Keratinocyte (primary cell): Measurements from ENCODE around the gene IGSF9. TPM values are rescaled to one million over a fixed set of nuclear protein-coding genes. Genes with fewer than 3 reads are reported as not detected.
A peak's percentile ranks its signal among the peaks of the same experiment; 100 is the strongest.

Source experiments
- DNase-seq: peaks from one replicate; pipeline ENCODE4 v3.0.0-alpha.2; 2011; ENCODE audit warnings: low read depth, missing footprints, low spot score
- FAIRE-seq: peaks from 2 replicates; lab custom pipeline; 2011; peaks lifted over from hg19 to GRCh38; lab: Jason Lieb, UNC
- H2AFZ ChIP-seq: 2 replicates; pipeline ENCODE4 v1.6.0; 2012; ENCODE audit warnings: low read length, control low read depth, inconsistent platforms; ENCODE audit not compliant: control insufficient read depth
- H3K27ac ChIP-seq: 2 replicates; pipeline ENCODE4 v1.5.1; 2011; ENCODE audit warnings: low read length; ENCODE audit not compliant: control insufficient read depth, insufficient read depth
- H3K27me3 ChIP-seq: 3 replicates; pipeline ENCODE4 v1.6.0; 2011; ENCODE audit warnings: low read length; ENCODE audit not compliant: control insufficient read depth, insufficient read depth; ENCODE audit errors: extremely low read depth
- H3K36me3 ChIP-seq, 2 experiments: 2 replicates in 1 of 2; 3 replicates in 1 of 2; pipeline ENCODE4 v1.5.1; 2011; ENCODE audit warnings: low read length in 2 of 2, mild to moderate bottlenecking in 1 of 2; ENCODE audit not compliant: control insufficient read depth in 2 of 2, insufficient read depth in 2 of 2; ENCODE audit errors: extremely low read depth in 1 of 2
- H3K4me1 ChIP-seq: 3 replicates; pipeline ENCODE4 v1.5.1; 2011; ENCODE audit warnings: low read length; ENCODE audit not compliant: control insufficient read depth, insufficient read depth; ENCODE audit errors: extremely low read depth
- H3K4me2 ChIP-seq: 3 replicates; pipeline ENCODE4 v1.6.0; 2011; ENCODE audit warnings: low read depth, low read length; ENCODE audit not compliant: control insufficient read depth, insufficient read depth; ENCODE audit errors: extremely low read depth
- H3K4me3 ChIP-seq, 3 experiments: fragments of 200-600 bp in 1 of 3; sonication (generic) in 1 of 3; 2 replicates in 2 of 3; 3 replicates in 1 of 3; pipeline ENCODE4 v1.5.1; 2011 to 2016; ENCODE audit warnings: low read length in 3 of 3, mild to moderate bottlenecking in 3 of 3, control low read depth in 2 of 3, inconsistent platforms in 1 of 3, low read depth in 1 of 3, mixed read lengths in 1 of 3, mixed run types in 1 of 3, moderate library complexity in 1 of 3; ENCODE audit not compliant: control insufficient read depth in 2 of 3, insufficient read depth in 2 of 3; ENCODE audit errors: extremely low read depth in 1 of 3
- H3K79me2 ChIP-seq: 2 replicates; pipeline ENCODE4 v1.6.0; 2012; ENCODE audit warnings: low read length; ENCODE audit not compliant: control insufficient read depth, insufficient read depth
- H3K9ac ChIP-seq: 3 replicates; pipeline ENCODE4 v1.6.0; 2011; ENCODE audit warnings: low read length; ENCODE audit not compliant: control insufficient read depth, insufficient read depth; ENCODE audit errors: extremely low read depth
- H3K9me1 ChIP-seq: 3 replicates; pipeline ENCODE4 v1.6.0; 2011; ENCODE audit warnings: low read length; ENCODE audit not compliant: control insufficient read depth, insufficient read depth; ENCODE audit errors: extremely low read depth
- H3K9me3 ChIP-seq: 2 replicates; pipeline ENCODE4 v1.5.1; 2012; ENCODE audit warnings: low read depth, low read length; ENCODE audit not compliant: control insufficient read depth
- H4K20me1 ChIP-seq: 3 replicates; pipeline ENCODE4 v1.6.0; 2011; ENCODE audit warnings: low read length; ENCODE audit not compliant: control insufficient read depth, insufficient read depth; ENCODE audit errors: extremely low read depth
- EZH2 ChIP-seq: IDR thresholded peaks from one replicate; pipeline ENCODE4 v1.6.1; 2012; ENCODE audit warnings: inconsistent platforms, mild to moderate bottlenecking, low read length, moderate library complexity
- dilution Hi-C: fragments of 300-500 bp; cut with MboI; formaldehyde crosslinking; loops from one replicate; pipeline ENCODE4 v1.7.0; 2020; ENCODE audit warnings: low sequenced_read_pairs; ENCODE audit not compliant: extremely low pct_ligation_motif_present
- polyA plus RNA-seq, 5 experiments: library from polyadenylated mRNA; depleted of rRNA in 3 of 5; stranded (reverse) in 3 of 5; stranded (forward) in 1 of 5; unstranded in 1 of 5; fragments of >200 nt; gene quantifications; 1 replicate in 1 of 5; 2 replicates in 3 of 5; 3 replicates in 1 of 5; pipeline versions ENCODE4 v1.2.1 to v1.2.3, GENCODE V29; 2011 to 2012; ENCODE audit warnings: missing spikeins in 2 of 5, low read depth in 1 of 5, low replicate concordance in 1 of 5
- TF ChIP-seq, protein P1 (sequence below), 3 experiments: IDR thresholded peaks in 1 of 3; conservative IDR thresholded peaks in 1 of 3; optimal IDR thresholded peaks in 1 of 3; 2 replicates in 2 of 3; 3 replicates in 1 of 3; pipeline versions ENCODE3 to v1.5.1; 2011; ENCODE audit warnings: low read length in 3 of 3, mild to moderate bottlenecking in 3 of 3, moderate library complexity in 2 of 3, control low read depth in 1 of 3, inconsistent platforms in 1 of 3; ENCODE audit not compliant: insufficient read depth in 2 of 3; ENCODE audit errors: extremely low read depth in 1 of 3

IGSF9 gene
- polyA plus RNA-seq, 1 donor (not counting 4 experiments of a cell fraction or from before 2014, with no cell fraction given) = 4.2 TPM

DNA sequence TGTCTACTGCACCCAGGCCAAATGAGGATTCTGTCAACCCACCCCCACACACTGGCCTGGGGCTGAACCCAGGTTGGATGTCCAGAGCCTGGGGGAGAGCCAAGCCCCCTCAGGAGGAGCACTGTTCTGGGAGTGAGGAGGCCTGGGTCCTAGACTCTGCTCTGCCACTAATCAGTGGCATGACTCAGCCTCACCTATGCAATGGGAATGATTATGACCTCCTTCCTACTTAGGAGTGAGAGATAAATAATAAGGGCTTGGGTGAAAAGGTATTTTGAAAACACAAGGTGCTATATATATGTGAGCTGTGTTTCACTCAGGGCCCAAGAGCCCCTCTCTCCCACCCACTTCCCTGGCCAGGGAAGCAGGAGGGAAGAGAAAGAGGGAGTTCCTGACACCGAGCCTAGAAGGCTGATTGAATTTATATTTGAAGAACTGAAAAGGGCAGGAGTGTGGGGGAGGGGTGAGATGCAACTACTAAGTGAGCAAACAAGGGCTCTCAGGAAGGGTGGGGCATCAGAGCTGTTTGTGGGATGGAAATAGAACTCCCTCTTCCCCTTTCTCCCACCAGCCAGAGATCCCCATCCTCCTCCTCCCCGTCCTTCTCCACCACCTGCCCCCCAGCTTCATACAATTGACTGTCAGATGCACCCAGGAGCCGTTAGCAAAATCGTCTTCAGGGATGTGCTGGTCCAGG lies 8.2 kb downstream of the IGSF9 start:
- DNase-seq = no peak
- FAIRE-seq = no peak
- no peaks in the 10 kb centered on the region for H3K27me3 ChIP-seq
- peaks cover 3 to 4% of the 10 kb centered on the region in 2 experiments for H3K36me3 ChIP-seq
- no peaks in the 10 kb centered on the region for H4K20me1 ChIP-seq
- H3K9me1 ChIP-seq = no peaks in the 10 kb centered on the region
- peaks cover 62% of the 10 kb centered on the region for H3K4me1 ChIP-seq
- H3K27ac ChIP-seq = no peak overlapping the region
- no peak for TF ChIP-seq EZH2
- TF ChIP-seq, protein P1, sequence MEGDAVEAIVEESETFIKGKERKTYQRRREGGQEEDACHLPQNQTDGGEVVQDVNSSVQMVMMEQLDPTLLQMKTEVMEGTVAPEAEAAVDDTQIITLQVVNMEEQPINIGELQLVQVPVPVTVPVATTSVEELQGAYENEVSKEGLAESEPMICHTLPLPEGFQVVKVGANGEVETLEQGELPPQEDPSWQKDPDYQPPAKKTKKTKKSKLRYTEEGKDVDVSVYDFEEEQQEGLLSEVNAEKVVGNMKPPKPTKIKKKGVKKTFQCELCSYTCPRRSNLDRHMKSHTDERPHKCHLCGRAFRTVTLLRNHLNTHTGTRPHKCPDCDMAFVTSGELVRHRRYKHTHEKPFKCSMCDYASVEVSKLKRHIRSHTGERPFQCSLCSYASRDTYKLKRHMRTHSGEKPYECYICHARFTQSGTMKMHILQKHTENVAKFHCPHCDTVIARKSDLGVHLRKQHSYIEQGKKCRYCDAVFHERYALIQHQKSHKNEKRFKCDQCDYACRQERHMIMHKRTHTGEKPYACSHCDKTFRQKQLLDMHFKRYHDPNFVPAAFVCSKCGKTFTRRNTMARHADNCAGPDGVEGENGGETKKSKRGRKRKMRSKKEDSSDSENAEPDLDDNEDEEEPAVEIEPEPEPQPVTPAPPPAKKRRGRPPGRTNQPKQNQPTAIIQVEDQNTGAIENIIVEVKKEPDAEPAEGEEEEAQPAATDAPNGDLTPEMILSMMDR (optimal IDR thresholded peaks at IDR 0.05 in 1 of 3, IDR thresholded peaks at IDR 0.05 in 1 of 3, conservative IDR thresholded peaks at IDR 0.05 in 1 of 3; ENCODE audit: extremely low read depth in 1 of 3, insufficient read depth in 2 of 3, low read length in 3 of 3) = no peak
- no peak overlapping the region for H3K4me3 ChIP-seq
- H3K9me3 ChIP-seq = no peaks in the 10 kb centered on the region
- dilution Hi-C loops = no loop called here
- H3K4me2 ChIP-seq = peak overlapping the region; percentile 24
- no peaks in the 10 kb centered on the region for H3K79me2 ChIP-seq
- H3K9ac ChIP-seq = no peak overlapping the region
- H2AFZ ChIP-seq = no peak overlapping the region

DNA sequence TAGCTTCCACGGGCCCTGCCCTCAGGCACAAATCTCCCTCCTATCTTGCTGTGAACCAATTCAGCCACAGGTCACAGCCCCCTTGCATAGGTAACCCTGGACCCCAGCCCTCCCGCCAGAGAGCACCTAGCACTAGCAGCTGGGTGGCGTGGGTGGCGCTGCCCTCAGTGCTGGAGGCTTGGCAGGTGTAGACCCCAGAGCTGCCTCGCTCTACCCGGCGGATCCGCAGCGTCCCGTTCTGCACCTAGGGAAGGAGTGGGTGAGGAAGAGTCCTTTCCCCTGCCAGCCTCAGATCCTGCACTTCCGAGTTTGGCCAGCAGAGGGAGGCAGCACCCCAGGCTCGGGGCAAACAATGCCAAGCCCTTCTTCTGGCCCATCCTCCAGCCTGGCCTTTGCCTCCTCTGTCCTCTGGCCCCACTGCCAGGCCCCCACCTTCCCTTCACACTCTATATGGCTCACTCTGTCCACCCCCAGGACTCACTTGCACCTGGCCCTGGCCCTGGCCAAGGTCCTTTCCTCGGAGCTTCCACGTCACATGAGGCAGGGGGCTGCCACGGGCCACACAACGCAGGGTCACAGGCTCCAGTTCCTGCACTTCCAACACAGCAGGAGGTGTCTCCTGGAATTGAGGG lies 9.0 kb downstream of the IGSF9 start:
- Histone ChIP-seq H2AFZ (no peak overlapping the region), H3K36me3 (peaks cover 3 to 4% of the 10 kb centered on the region in 2 experiments), H3K4me3 (no peak overlapping the region), H3K9me3 (no peaks in the 10 kb centered on the region), H3K9me1 (no peaks in the 10 kb centered on the region), H3K27me3 (no peaks in the 10 kb centered on the region), H4K20me1 (no peaks in the 10 kb centered on the region), H3K4me2 (no peak overlapping the region), H3K9ac (no peak overlapping the region), H3K4me1 (peaks cover 54% of the 10 kb centered on the region), H3K79me2 (no peaks in the 10 kb centered on the region), H3K27ac (no peak overlapping the region)
- dilution Hi-C loops = no loop called here
- no peak for DNase-seq
- TF ChIP-seq, protein P1 (optimal IDR thresholded peaks at IDR 0.05 in 1 of 3, IDR thresholded peaks at IDR 0.05 in 1 of 3, conservative IDR thresholded peaks at IDR 0.05 in 1 of 3; ENCODE audit: extremely low read depth in 1 of 3, insufficient read depth in 2 of 3, low read length in 3 of 3) = peak; percentile 96 to 99 (median 98)
- TF ChIP-seq EZH2 = no peak
- FAIRE-seq = peak; percentile 87
